ENCODE data around the gene DHFR2.

Gene DHFR2

DNA sequence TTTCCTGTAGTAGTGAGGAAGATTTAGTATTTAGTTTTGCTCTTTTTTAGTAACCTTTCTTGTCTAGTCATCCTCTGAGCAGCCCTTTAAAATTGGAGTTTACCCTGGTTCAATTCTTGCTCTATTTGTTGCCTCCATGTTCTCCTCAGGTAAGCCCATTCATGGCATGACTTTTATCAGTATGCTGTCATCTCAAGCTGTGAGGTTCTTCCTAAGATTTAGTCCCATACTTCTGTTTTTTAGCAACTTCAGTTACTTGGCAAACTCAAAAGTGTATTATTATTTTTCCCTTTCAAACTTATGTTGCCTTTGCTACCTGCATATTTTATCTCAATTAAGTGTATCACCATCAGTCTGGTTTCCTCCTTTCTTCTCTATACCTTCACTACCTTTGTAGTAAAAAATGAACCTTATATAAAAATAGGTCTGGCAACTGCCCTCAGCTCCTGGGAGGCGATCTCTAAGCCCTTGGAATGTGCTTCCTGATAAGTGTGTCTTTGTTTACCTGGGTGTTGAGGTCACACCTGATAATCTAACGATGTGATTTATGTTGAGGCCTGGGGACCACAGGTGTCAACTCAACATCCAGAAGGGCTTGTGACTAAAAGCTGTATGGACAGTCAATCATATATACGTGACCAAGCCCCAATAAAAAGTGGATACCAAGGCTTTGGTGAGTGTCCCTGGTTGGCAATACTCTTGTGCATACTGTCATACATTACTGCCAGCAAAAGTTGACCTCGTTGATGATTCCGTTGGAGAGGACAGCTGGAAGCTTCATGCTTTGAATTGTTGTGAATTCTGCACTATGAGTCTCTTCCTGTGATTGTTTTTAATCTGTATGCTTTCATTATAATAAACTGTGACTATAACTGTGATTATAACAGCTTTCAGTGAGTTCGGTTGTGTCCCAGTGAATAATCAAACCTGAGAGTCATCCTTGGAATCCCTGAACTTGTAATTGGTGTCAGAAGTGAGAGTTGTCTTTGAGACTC is 4.1 kb upstream of the DHFR2 start:
- in situ Hi-C loops (cut with HindIII; ENCODE audit: low sequenced_read_pairs), result no loop called here
- TF ChIP-seq, protein P1, sequence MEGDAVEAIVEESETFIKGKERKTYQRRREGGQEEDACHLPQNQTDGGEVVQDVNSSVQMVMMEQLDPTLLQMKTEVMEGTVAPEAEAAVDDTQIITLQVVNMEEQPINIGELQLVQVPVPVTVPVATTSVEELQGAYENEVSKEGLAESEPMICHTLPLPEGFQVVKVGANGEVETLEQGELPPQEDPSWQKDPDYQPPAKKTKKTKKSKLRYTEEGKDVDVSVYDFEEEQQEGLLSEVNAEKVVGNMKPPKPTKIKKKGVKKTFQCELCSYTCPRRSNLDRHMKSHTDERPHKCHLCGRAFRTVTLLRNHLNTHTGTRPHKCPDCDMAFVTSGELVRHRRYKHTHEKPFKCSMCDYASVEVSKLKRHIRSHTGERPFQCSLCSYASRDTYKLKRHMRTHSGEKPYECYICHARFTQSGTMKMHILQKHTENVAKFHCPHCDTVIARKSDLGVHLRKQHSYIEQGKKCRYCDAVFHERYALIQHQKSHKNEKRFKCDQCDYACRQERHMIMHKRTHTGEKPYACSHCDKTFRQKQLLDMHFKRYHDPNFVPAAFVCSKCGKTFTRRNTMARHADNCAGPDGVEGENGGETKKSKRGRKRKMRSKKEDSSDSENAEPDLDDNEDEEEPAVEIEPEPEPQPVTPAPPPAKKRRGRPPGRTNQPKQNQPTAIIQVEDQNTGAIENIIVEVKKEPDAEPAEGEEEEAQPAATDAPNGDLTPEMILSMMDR (IDR thresholded peaks at IDR 0.05; ENCODE audit: low read depth, low read length), result no peak
- H3K4me3 ChIP-seq (ENCODE audit: low read depth, low read length), result no peak overlapping the region
- no peak for DNase-seq (ENCODE audit: low read depth, low spot score)

GRCh38 chr3:94065819-94066480 is 3.2 kb upstream of the DHFR2 start:
- no peak overlapping the region for H3K4me3 ChIP-seq (ENCODE audit: low read depth, low read length)
- in situ Hi-C loops (cut with HindIII; ENCODE audit: low sequenced_read_pairs), result no loop called here
- DNase-seq (ENCODE audit: low read depth, low spot score), result no peak
- TF ChIP-seq, protein P1 (IDR thresholded peaks at IDR 0.05; ENCODE audit: low read depth, low read length), result no peak

GRCh38 chr3:94065122-94065521 is 2.4 kb upstream of the DHFR2 start:
- in situ Hi-C loops (cut with HindIII; ENCODE audit: low sequenced_read_pairs), result no loop called here
- TF ChIP-seq, protein P1 (IDR thresholded peaks at IDR 0.05; ENCODE audit: low read depth, low read length), result no peak
- DNase-seq (ENCODE audit: low read depth, low spot score), result no peak
- no peak overlapping the region for H3K4me3 ChIP-seq (ENCODE audit: low read depth, low read length)

DNA sequence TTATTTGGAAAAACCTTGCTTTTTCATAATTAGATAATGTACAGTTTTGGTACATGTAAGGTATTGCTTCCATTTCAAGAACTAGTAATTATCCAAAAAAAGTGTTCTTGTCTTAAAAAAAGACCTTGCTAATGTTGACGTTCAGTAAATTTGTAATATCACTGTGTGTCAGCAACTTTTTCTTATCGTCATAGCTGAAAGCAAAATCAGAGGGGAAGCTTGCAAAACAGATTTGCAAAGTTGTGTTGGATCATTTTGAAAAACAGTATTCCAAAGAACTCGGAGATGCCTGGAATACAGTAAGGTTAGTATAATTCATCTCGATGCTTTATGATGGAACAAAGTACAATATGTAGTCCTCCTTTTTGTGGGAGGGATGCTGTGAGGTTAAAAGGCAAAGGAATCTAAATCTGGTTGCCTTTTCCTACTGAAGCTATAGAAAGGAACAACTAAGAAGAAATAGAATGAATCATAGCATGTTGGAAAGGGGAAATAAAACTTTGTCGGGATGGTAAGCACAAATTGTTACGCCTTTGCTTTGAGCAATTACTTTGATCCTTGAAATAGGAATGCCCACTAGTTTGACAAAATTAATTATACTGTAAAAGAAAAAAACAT is 1.6 kb upstream of the DHFR2 start:
- TF ChIP-seq, protein P1 (IDR thresholded peaks at IDR 0.05; ENCODE audit: low read depth, low read length), result no peak
- H3K4me3 ChIP-seq (ENCODE audit: low read depth, low read length), result no peak overlapping the region
- in situ Hi-C loops (cut with HindIII; ENCODE audit: low sequenced_read_pairs), result no loop called here
- no peak for DNase-seq (ENCODE audit: low read depth, low spot score)

DNA sequence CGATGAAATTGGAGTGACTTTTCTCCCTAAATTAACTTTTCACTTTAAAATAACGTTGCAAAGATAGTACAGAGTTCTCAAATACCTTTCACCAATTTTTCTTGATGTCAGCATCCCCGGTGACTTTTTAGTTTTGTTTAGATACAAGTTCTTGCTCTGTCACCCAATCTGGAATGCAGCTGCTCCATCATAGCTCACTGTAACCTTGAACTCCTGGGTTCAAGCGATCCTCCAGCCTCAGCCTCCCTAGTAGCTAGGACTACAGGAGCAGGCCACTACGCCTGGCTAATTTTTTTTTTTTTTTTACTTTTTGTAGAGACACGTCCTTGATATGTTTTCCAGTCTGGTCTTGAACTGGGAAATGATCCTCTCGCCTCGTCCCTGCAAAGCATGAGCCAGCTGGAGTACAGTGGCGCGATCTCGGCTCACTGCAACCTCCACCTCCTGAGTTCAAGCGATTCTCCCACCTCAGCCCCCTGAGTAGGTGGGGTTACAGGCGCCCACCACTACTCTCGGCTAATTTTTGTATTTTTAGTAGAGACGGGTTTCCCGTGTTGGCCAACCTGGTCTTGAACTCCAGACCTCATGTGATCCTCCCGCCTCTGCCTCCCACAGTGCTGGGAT is 892 bp upstream of the DHFR2 start:
- TF ChIP-seq, protein P1 (IDR thresholded peaks at IDR 0.05; ENCODE audit: low read depth, low read length), result no peak
- DNase-seq (ENCODE audit: low read depth, low spot score), result no peak
- H3K4me3 ChIP-seq (ENCODE audit: low read depth, low read length), result peak overlapping the region; percentile 87
- in situ Hi-C loops (cut with HindIII; ENCODE audit: low sequenced_read_pairs), result no loop called here

GRCh38 chr3:94061297-94061696 is 1.4 kb downstream of the DHFR2 start:
- in situ Hi-C loops (cut with HindIII; ENCODE audit: low sequenced_read_pairs), result no loop called here
- H3K4me3 ChIP-seq (ENCODE audit: low read depth, low read length), result no peak overlapping the region
- TF ChIP-seq, protein P1 (IDR thresholded peaks at IDR 0.05; ENCODE audit: low read depth, low read length), result no peak
- DNase-seq (ENCODE audit: low read depth, low spot score), result no peak

Measured in astrocyte of the spinal cord (primary cell).